HG03064 (cell line): ENCODE measurements around the gene LPAR1.

Experiments
- ATAC-seq: cut with Tn5 transposase; IDR thresholded peaks from one replicate; pipeline ENCODE4 v1.9.1; 2021; ENCODE audit warnings: low read depth; ENCODE audit not compliant: unreplicated experiment

LPAR1 gene

GRCh38 chr9:111039231-111039906, 1.1 kb upstream of the LPAR1 start:
- ATAC-seq = no peak

DNA sequence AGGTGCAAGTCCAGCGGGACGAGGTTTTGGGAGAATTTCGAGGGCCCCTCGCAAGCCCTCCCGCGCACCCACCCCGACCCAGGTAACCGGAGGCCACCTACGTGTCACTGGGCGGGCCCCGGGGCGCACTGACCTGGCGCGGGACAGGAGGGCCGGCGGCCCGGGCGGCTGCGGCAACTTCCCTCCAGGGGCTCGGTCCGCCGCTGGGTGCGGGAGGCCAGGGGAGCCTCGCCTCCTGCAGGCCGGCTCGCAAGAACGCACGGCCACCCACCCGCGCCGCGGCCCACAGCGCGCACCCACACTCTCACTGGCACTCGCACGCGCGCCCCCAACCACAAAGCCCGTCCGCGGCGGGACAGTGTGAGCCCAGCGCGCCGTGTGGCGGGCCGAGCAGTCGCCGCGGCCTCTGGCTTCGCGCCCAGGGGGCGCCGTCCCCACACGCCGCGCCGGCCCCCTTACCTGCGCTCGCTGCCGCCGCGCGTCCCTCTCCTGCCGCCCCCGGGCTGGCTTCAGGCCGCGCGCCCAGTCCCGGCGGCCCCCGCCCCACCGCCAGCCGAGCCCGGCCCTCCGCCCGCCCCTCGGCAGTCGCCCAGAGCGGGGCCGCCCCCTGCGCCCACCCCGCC, 451 bp downstream of the LPAR1 start:
- ATAC-seq = no peak

GRCh38 chr9:111037356-111037707, 938 bp downstream of the LPAR1 start:
- no peak for ATAC-seq

DNA sequence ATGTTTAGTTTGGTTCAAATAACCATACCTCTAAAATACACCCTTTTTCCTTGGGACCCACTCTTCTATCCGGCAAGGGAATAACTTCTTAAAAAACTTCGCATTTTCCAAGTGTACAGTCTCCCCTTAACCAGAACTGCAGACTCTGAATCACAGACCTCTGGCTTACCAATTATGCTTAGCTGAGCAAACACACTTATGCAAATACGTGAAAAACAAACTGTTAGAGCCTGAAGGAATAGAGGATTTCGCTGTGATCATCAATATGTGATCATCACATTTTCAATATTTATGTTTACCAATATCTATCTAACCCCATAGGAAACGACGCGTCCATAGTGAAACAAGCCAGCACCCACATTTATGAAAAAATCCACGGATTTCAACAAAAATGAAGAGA, 1.3 kb downstream of the LPAR1 start:
- no peak for ATAC-seq

- no peak for ATAC-seq
Measured at GRCh38 chr9:111036429-111036789, 1.9 kb downstream of the LPAR1 start.

GRCh38 chr9:111035543-111036428, 2.5 kb downstream of the LPAR1 start:
- no peak for ATAC-seq

- no peak for ATAC-seq
Measured at GRCh38 chr9:111034898-111035539, 3.3 kb downstream of the LPAR1 start.

DNA sequence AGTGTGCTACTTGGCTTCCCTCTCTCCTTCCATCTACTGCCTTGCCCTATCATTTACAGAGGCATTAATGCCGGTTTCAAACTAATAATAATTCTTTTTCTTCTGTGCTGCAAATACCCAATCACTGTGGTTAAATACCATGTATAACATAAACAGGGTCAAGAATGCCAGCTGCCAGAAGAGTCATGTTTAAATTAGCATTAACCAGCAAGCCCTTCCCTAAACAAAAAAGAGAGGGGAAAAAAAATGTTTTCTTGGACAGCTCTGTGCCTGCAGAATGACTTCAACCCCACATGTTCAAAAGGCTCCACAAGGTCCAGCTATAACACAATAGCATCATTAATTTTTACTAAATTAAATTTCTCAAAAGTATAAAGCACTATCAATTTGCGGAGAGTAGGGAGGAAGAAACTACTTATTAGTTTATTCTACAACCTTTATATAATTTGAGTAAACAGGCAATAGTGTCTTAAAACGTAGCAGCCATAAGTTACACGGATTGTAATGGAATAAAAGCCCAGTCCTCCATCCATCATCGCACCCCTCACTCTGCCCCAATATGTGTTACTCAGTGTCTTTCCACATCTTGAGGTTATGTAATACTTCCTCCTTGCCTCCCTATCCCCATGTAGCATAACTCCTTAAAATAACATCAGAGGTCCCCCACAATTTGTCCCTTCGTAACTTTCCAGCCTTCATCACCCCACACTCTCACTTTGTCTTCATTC, 3.9 kb downstream of the LPAR1 start:
- no peak for ATAC-seq

- ATAC-seq = no peak
Measured at GRCh38 chr9:111030492-111030891, 7.8 kb downstream of the LPAR1 start.

- no peak for ATAC-seq
Measured at GRCh38 chr9:111029260-111029659, 9.0 kb downstream of the LPAR1 start.

DNA sequence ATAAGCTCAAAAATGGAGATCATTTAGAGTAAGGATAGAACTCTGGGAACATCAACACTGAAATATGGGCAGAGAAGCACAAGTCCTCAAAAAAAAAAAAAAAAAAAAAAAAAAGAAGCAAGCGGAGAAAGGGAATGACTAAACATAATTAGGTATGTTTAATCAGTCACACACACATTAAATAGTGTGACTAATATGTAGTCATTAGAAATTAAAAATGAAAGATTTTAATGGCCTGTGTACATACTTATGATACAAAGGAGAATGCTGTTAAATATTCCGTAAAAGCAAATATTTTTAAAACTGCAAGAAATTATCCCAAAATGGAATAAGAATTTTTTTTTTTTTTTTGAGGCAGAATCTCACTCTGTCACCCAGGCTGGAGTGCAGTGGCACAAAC, 10.5 kb downstream of the LPAR1 start:
- no peak for ATAC-seq

DNA sequence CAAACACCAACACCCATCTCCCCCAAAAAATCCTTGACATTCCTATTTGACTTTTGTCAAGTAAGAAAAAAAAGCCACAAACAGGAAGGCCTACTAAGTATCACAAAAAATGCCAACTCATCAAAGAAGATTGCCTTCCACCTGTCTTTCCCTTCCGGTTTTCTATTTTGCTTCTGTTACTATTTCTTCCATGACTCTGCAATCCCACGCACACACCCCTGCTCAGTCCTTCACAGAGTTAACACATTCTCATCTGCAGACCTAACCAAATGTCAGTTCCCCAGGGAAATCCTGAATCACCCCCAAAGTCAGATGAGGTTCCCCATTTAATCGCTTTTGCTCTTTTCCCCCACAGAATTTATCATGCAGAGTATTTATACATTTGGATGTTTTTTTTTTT, 15.1 kb downstream of the LPAR1 start:
- ATAC-seq = no peak

- no peak for ATAC-seq
Measured at GRCh38 chr9:111020594-111020993, 17.7 kb downstream of the LPAR1 start.

DNA sequence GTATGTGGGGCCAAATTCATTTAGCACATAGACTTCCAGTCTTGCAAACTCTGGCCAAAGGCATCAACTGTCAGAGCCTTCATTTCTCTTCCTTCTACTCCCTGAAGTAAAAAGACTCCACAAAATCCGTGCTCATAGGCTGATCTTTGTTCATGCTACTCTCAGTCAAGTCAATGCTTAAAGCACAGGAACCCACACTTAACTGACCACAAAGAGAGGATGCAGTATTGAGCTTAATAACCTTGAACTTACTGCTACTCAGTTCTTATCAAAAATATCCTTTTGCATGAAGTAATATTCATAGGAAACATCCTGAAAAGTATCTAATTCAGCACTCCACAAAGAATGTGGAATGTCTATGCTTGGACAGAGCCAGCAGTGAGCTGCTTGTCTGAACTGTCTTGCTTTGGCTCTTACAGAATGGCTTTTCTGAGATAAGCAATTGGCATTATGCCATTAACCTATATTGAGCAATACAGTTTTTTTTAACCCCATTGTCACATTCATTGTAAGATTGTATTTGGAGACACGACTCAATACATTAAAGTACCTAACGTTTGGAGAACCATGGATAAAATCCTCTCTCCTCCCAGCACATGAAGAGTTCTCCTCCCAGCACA, 21.7 kb downstream of the LPAR1 start:
- no peak for ATAC-seq

DNA sequence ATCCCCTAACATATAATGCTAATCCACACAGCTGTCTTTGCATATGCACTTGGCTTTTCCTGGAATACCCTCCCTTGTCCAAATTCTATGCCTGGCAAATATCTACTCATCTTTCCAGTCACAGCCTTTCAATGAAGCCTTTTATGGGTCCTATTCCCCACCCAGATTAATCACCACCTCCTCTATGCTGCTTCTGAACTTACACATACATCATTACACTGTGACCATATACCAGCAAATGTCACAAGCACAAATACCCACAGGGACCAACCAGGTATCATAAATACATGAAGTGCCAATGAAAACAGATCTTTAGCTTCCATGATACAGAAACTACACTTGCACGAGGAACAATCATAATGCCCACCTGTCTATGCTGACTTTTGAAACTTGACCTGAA, 22.3 kb downstream of the LPAR1 start:
- ATAC-seq = no peak

DNA sequence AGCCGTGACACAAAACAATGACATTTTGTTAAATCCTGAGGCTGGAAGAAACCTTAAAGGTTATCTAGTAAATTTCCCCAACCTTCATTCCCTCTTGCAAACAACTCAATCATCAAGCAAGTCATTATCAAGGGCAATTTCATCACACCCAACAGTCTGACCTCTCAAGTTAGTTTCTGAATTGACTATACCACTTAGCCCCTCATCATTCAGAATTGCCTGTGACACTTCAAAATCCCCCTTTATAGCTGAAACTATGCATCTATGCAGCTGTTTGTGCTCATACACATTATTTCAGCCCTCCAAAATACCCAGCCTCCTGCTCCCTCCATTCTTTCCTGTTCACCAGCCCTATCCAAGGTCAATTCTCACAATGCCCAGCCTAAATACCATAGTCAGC, 24.6 kb downstream of the LPAR1 start:
- no peak for ATAC-seq

DNA sequence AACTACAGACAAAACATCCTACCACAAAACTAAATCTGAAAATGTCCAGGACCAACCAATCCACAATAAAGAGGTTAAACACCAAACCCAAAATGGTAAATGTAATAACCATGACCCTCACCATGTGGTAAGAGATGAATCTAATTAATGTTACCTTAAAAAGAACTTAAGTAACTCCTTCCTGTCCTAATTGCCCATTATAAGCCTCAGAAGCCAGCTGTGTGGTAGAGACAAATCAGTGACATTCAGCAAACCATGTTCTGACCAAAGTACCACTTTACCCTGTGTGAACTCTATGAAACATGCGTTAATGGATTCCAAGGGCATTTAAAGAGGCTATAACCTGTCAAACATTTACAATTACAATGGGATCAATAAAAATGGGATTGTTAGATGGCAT, 25.0 kb downstream of the LPAR1 start:
- no peak for ATAC-seq

DNA sequence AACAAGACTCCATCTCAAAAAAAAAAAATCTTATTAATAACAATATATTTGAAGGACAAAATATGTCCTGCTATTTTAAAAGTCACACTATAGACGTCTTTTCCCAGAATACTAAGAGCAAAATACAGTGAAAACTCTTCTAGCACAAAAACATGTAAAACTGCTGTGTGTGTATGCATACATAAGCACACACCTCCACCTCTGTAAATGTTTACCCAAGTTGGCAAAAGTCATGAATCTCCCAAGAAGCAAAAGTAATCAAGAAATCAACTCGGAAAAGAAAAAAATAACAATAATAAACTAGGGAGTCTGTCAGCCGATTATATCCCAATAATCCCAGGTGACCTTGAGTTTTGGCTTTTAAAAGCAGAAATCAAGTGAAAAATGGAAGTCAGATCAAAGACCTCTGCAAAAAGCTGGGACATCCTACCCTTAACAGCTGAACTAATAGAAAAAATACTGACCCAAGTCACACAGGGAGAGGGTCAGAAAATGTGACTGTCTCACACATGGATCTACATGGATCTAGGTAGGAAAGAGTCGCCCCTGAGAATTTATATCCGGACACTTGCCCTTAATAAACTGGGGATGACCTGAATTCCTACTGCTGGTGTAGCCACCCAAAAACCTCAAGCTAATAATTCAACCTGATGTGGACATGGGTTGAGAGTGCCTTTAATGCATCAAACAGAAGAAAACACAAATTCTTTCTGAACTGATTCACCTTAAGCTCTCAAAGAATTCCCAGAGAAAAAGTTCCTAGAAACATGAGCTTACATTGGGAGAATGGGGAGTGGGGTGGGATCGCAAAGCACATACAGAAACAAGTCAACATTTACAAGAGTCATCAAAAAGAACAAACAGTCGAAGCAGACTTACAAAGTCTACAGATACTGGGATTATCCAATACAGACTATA, 29.9 kb downstream of the LPAR1 start:
- no peak for ATAC-seq
